T-helper 2 cell (primary cell): ENCODE measurements around the gene TBC1D10A.
A peak's percentile ranks its signal among the peaks of the same experiment; 100 is the strongest.

Source experiments
- DNase-seq, 5 experiments: peaks; one replicate each; pipeline versions ENCODE4 v3.0.0 to v3.0.0-alpha.2; 2012 to 2022

Gene TBC1D10A

DNA sequence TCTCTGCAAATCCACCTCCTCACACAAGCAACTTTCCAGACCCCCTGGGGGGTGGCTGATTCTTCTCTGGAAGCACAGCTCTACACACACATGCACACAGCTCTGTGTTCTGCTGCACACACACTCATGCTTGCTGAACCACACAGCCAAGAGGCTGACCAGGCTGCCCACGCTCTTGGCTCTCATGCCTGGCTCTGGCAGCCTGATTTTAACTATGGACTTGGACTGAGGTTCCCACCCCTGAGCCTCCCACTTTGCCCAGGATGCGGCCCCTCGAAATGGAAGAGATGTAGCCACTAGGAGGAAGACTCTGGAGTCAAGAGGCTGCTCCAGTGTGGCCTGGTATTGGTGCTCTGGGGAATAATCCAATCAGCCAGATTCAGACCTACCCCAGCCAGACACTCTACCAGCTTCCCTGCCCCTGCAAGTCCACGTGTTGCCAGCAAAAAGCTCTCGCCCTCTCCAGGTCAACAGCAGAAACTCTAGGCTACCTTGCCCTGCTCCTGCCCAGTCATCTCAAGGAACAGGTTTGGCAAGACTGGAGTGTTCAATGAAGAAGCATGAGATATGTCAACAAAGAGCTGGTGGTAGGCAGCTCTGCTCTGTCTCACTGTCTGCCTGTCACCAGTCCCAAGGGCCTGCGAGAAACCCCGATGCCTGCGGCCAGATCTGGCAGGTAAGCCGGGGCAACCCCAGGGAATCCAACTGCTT is 28.6 kb downstream of the TBC1D10A start:
- no peak for DNase-seq

DNA sequence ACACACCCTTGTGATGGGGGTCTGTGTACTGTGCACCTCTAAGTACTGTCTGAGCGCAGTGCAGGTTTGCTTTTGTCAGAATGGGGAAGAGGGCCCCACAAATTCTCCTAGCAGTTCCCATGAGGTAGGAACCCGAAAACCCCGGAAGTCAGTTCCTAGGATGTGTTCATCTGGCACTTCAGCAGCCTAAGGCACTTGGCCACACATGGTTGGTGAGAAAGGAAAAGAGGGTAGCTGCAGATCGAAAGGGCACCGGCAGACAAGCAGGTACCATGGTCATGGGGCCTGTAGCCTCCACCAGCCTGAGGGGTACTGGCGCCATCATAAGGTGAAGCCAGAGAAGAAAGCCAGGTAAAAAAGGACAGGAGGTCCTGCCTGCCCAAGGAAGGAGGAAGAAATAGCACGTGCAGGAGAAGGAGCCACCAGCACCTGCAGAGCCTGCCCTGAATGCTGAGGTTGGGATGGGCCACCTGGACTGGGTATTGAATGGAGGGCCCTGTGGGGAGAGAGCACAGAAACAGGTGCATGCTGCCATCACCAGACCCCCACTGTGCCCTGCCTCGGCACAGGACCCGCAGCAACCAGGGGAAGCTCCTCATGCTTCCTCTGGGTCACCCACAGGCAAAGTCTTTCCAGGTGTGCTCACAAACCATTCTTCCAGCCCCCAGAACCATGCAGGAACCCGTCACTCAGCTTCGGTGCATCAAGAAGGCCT is 29.3 kb downstream of the TBC1D10A start:
- no peak for DNase-seq

DNA sequence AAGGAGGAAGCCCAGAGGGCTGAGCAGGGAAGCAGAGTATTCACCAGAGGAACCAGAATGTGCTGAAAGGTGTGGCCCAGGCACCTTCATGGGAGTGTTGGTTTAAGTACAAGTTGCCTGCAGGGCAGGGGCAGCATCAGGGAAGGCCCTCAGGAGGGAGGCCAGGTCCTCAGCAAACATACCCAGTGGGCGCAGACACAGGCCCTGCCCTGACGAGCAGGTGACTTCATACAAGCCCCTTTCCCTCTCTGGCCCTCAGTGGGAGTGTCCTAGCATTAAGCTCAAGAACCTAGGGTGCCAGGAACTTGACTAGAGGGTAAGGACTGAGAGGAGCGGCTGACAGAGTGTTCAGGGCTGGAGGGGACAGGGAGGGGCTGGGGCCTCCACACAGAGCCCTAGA is 29.9 kb downstream of the TBC1D10A start:
- DNase-seq = no peak

DNA sequence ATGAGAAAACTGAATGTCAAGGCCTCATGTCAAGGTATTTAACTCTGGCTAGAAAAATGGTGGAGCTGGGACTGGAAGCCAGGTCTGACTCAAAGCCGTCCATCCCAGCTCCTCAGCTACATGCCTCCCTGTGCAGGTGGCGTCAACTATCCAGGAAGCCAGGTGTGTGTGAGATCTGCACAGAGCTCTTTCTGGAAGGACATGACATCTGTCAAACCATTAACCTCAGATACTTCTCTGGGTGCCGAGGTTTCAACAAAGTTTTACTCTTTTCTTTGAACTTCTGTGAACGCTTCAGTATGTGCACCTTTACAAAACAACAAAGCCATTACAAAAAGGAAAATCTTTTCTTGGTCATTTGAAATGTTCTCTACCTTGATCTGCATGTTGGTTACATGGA is 30.4 kb downstream of the TBC1D10A start:
- no peak for DNase-seq

DNA sequence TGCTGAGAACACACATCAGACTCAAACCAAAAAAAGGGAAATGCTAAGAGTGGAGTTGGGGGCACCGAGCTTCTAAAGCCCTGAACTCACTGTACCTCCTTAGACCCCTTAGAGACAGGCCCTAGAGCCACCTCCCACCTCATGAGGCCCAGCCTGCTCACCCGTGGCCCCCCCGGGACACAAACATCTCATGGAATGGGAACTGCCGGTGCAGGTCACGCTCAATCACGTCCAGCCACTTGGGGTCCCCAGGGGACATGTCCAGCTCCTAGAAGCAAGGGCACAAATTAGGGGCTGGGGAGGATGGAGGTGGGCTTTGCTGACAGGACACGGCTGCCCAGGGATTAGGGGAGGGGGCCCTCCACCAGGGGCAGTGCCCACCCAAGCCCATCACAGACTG is 31.2 kb downstream of the TBC1D10A start:
- no peak for DNase-seq

DNA sequence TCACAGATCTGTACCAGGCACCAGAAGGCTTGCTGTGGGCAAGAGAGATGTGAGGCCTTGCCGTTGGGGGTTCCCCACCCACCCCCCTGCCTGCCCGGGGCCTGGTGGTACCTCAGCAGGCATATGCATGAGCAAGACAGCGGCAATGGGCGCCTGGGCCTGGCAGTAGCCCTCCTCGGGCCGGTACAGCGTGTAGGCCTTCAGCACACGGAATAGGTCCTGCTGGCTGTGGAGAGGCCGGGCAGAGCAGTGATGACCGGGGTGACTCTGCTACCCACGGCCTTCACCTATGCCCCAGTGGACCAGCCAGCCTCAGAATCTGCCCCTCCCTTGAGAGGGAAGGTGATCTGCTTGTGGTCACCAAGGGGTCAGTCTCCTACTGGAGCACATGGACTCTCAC is 31.9 kb downstream of the TBC1D10A start:
- DNase-seq = no peak

DNA sequence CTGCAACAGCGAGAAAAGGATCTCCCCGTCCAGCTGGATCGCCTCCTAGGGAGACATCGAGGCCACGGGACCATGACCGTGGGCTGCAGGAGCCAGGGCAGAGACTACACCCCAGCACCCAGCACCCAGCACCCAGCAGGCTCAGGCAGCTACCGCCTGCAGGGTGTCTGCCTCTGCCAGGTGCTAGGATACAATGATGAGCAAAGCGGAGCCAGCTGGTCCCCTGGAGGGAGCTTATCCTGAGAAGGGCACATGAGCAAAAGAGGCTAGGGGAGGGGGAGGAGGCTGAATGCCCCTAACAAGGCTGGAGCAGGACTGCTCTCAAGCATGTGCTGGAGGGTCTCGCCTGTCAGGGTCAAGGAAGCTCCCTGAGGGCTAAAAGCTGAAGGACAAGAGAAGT is 32.7 kb downstream of the TBC1D10A start:
- DNase-seq = no peak

DNA sequence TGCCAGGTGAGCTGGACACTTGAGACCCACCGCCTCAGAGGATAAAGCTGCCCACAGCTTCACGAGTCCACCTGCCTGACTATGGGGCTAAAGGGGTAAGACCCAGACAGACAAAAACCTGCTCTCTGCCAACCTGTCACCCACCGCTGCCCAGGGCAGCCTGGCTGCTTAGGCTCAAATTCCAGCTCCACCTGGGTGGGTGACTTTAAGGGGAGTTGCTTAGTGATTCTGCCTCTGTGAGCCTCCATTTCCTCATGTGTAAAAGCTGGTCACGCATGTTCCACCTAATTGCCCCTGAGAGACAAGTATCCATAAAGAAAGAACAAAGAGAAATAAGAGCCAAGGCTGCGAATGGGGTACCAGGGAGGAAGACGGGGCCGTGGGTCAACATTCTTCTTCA is 33.7 kb downstream of the TBC1D10A start:
- DNase-seq = no peak

DNA sequence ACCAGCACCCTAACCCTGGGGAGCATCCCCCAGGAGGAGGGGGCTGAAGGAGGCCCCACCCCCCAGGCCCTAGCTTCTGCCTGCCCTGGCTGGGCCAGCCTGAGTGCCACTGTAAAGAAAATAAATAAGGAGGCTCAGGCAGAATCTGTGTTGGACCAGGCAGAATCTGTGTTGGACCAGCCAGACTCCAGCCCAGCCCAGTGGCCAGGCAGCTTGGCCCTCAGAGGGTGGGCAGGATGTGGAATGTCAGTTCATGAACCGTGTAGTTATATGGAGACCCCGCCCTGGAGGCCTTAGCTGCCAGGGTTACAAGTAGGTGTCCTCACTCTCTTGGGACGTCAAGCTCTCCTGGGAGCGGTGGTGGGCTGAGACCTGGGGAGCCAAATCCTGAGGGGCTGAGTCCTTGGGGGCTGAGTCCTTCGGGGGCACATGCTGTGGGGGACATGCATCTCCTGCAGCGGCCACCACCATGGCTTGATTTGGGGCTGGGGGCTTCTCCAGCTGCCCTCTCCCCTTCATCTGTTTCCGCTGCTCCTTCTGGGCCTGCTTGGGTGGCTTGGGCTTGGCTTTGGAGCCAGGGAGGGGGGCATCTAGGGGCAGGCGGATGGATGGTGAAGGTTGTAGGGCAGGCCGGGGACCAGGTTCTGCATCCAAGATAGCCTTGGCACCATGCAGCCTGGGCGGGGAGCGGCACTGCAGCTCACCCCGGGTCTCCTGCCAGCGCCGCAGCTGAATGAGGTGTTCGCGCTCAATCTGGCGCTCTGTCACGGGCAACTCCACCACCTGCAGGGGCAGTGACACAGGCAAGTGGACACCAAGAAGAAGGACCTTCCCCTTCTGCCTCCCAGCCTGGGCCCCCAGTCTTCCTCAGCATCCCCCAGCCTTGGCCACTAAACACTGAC is 34.4 kb downstream of the TBC1D10A start:
- no peak for DNase-seq

DNA sequence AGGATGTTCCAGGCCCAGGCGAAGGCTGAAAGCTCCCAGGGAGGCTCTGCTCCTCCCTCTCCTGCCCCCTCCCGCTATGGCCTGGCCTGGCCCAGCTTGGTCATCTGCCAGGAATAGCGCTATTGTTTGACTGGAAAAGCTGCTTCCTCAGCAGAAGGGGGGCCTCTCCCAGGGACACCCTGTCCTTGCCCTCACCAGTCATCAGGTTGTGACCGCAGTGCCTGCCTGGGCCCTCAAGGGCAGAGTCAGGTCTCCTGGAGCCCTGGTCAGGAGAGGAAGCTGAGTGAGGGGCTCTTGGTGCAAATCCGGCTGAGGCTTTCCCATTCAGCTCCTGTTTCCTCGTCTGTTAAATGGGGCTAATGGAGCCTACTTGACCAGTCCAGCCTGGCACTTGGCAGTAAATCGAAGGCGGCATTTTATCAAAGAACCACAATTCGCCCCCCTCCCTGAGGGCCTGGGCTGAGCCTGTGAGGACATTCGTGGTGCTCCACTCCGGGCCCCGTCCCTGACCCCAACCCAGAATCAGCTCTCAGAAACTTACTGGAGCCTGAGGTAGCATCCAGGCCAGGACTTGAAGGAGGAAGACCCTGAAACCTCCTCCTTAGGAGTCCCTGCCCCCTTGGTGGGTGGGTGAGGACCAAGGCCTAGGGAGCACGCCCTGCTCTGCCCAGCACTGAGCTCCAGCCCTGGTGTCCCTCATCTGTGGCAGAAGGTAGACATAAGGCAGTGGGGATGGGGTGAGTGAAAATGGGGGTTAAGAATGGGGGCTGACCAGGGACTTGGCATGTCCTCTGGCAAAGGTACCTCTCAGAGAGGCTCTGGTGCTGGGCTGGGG is 35.5 kb downstream of the TBC1D10A start:
- DNase-seq = no peak

DNA sequence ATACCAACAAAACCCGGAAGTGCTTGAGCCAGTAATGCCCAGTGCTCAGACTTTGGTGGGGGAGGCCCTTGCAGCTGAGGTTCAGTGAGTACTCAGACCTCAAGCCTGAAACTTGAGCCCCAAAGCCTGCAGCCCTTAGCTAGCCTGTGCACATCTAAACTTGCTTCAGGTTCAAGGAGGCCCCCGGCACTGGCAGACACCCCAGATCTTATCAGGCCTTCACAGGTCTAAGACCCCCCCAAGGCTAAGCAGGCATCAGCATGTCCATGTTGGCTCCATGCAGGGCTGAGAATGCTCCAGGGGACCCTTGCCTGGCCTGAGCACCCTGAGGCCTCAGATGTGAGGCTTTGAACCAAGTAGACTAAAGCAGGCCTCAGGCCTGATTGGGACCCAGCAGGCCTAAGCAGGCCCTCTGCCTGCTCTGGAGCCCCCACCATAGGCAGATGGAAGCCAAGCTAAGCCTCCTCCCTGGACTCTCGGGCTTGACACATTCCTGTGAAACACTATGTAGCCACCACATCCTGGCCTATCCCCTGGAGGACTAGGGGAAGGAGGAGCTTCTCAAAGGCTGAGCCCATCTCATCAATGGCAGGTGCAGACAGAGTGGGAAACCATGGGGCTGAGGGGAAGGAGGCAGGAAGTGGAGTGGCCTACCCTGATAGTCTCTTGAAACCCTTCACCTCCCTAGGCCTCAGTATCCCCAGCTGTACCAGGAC is 36.2 kb downstream of the TBC1D10A start:
- peak in 2 of 5 experiments; percentile 18 to 65 for DNase-seq

DNA sequence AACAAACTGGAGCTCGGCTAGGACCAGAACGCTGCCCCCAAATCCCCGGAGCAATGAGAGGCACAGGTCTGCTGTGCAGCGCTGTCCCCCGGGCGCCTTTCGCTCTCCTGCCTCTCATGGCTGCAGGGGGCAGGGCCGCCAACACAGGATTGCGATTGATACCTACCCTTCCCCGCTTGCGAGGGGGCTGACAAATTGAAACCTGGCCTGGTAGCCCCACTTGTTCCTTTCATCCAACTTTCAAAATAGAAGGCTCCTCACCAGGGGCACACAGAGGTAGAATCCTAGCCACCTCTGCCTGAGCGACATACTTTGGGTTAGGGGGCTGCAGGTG is 36.8 kb downstream of the TBC1D10A start:
- no peak for DNase-seq

DNA sequence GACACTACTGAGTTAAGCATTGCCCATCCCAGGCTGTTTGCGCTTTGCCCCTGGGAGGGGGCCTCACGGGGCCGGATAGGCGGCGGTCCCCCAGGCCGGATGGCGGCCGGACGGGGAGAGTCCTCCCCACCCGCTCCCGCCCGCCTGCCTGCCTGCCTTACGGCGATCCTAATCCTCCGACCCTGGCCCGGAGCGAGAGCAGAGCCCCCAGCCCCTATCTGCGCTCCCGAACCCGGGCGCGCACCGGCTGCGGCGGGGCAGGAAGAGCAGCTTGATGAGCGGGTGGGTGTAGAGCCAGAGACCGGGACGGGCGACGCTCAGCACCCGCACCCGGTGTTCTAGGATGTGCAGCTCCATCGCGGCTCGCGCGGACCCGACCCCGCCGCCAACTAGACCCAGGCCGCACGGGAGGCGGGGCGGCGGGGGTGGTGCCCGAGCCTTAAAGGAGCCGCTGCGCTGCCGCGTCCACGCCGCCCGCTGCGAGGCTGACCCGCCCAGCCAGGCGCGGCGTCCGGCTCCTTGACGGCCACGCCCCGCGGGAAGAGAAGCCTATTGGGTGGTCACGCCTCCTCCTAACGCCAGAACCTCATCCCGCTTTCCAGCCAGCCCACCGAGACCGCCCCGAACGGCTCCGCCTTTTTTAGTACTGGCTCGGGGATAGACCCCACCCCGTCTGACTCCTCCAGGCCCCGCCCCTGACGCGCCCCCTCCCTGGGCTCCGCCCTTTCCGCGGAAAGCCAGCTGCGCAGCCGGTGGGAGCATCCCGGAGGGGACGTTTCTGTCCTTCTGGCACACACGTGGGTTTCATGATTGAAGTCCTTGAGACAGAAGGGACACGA is 37.4 kb downstream of the TBC1D10A start, which contains the start of gene CASTOR1:
Gene CASTOR1 (minus strand): TSS at position 365 of the 839 bp plus-strand sequence. CDS start 8 bp downstream, at position 357.
- peak; percentile 82 to 96 (median 84) for DNase-seq

DNA sequence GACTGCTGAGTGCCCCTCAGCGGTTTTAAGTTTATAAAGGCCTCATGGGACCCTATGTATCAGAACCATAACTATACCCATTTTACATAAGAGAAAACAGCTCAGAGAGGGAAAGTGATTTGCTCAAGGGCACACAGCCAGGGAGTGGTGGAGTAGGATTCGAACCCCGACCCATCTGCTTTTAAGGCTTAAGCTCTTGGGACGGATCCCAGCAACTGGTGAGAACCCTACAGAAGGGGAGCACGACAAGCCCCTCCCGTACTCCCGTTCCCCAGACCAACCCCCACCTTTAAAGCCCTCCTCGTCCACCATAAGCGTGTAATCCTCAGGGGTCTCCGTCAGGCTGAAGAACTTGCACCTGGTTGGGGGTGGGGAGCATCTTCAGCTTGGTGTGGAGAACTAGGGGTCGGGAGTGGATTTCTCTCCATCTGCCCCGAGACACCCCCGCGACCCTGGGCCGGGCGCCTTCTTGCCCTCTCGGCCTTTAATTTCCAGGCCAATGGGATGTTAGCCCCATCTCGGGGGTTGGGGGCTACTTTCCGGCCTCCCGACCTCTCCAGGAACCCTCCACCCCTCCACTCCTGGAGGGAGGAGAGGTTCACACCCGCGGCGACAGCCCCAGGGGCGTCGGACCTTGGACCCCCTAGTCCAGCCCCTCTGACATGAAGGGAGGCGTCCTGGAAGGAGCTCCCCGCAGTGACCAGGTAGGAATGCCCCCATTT is 38.2 kb downstream of the TBC1D10A start:
- peak in 1 of 5 experiments; percentile 37 for DNase-seq

DNA sequence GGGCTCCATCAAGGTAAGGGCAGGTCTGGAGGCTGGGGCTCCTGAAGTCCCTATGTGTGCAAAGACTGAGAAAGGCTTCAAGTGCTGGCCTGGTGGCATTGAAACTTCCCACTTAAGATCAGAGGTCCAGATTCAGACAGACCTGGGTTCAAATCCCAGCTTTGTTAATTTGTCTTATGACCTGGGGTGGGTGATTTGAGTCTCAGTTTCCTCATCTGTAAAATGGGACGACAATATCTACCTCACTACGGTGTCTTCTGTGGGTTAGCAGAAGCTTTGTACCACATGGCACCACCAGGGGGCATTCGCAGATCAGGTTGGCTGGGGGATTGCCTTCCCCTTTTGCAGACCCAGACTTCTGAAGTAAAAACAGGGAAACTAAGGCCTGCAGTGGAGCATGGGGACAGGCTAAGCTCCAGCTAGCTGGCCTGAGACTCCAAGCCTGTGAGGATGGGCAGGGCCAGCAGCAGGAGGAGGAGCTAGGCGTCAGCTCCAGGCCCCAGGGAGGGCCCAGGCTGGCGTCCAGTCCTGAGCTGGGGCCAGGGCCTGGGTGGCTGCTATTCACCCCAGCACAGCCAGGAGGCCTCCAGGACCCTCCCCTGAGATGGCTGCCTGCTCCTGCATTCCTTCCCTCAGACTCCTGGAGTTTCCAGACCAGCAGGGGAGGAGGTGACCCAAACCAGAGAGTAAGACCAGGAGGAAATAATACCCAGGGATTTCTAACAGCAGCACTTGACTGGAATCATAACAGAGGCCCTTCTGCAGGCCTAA is 38.9 kb downstream of the TBC1D10A start:
- peak; percentile 62 to 89 (median 81) for DNase-seq

DNA sequence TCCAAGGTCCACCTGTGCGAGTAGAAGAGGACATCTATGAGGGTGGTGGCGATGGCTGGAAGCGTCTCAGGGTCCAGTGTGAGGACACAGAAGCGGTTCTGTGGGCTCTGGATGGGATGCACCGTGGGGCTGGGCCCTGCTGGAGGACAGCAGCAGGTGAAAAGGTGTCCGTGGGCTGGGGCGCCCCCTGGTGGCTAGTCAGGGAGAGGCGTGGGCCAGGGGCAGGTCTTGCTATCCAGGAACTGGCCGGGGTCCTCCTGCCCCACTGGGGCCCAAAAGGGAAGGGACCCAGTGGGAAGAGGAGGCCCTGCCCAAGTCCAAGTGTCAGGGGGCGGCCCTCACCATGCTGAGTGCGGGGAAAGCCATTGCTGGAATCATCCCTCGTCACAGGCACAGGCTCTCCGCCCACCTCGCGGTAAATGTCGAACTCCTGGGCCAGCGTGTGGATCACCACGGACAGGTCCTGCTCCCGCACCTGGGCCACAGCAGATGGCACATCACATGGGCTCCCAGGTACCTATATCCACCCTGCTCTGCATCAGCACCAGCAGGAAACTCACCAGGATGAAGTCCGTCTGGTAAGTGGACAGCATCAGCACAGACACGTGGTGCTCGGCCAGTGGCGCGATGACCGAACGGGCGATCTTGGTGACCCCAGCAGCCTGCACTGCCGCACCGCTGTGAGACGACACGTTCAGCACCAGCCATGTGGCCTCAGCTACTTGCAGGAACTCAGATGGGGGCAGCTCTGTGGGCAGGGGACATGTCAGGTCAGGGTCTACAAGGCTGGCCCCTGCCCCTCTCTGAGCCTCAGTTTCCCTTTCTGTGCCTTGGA is 39.7 kb downstream of the TBC1D10A start:
- peak; percentile 72 to 83 (median 81) for DNase-seq

DNA sequence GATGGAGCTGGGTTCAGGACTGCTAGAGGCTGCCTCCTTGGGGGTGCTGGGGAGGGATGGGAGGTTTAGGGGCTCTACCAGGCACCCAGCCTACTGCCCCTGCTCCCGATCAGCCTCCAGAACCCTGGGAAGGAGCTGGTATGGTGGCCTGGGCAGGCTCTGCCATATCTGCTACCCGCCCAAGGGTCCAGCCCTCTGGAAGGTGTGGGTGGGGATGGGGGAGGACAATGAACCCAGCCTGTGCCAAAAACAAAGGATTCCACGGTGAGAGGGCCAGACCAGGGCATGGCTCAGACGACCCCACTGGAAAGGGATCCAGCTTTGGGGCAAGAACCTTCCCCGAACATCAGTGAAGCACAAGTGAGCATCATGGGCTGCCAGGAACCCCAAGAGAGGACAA is 40.4 kb downstream of the TBC1D10A start:
- DNase-seq = no peak

DNA sequence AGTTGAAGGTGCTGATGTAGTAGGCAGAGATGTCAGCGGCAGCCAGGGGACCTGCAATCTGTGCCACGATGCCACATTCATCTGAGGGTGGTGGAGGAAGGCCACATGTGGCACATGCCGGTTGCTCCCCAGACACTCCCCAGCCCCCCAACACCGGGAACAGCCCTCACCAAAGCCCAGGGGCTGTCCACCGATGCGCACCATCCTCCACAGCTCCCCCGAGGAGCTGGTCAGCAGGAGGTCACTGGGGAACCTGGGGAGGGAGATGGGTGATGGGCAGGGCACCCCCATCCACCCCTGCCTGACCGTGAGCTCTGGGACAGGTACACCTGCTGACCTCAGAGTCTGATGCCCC is 40.9 kb downstream of the TBC1D10A start:
- DNase-seq = no peak
